SK-N-SH (cell line): Measurements from ENCODE around the gene STK16.

Source experiments
- CTCF ChIP-seq: fragments of 200-600 bp; sonication (generic); IDR thresholded peaks from 2 replicates; pipeline ENCODE4 v1.6.1; 2017; ENCODE audit warnings: antibody characterized with exemption, mild to moderate bottlenecking, moderate library complexity
- EP300 ChIP-seq, 2 experiments: IDR thresholded peaks; 2 replicates each; pipeline versions ENCODE4 v1.4.0 to v1.6.1; 2012; ENCODE audit warnings: borderline replicate concordance in 1 of 2, low read depth in 1 of 2, low read length in 1 of 2
- GATA2 ChIP-seq: sonication (generic); formaldehyde crosslinking; IDR thresholded peaks from 2 replicates; pipeline ENCODE4 v1.5.0; 2020; ENCODE audit warnings: mild to moderate bottlenecking, missing genetic modification reagents
- RFX5 ChIP-seq: IDR thresholded peaks from 2 replicates; pipeline ENCODE4 v1.6.1; 2012; ENCODE audit warnings: mild to moderate bottlenecking, improper control_type of control experiment, low read length

- TF ChIP-seq CTCF, result no peak; the same call in 1 of the 2 replicates
- no peak for TF ChIP-seq EP300 (IDR thresholded peaks at IDR 0.05; ENCODE audit: borderline replicate concordance in 1 of 2, low read depth in 1 of 2, low read length in 1 of 2)
- no peak for TF ChIP-seq RFX5
- no peak for TF ChIP-seq GATA2 (CRISPR knock-in tag)
Measured at GRCh38 chr2:219218217-219218731, 27.0 kb upstream of the STK16 start.
